ENCODE data around the gene ETV2. TPM values are rescaled to one million over a fixed set of nuclear protein-coding genes. Genes with fewer than 3 reads are reported as not detected.
A peak's percentile ranks its signal among the peaks of the same experiment; 100 is the strongest.
"Not testable (repeated sequence)": the region's sequence is repeated elsewhere in the genome, so short reads cannot be mapped to it uniquely, and the experiment has no call there.

ETV2 gene
- total RNA-seq, 2 donors from 2014 or later = not detected

DNA sequence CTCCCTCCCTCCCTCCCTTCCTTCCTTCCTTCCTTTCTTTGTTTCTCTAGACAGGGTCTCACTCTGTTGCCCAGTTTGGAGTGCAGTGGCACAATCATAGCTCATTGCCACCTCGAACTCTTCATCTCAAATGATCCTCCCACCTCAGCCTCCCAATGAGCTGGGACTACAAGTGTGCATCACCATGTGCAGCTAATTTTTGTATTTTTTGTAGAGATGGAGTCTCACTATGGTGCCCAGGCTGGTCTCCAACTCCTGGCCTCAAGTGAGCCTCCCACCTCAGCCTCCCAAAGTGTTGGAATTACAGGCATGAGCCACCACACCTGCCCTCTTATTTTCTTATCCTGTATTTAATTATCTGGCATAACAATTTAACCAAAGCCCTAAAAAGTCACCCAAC, 29.1 kb downstream of the ETV2 start:
- Histone ChIP-seq H3K27ac (no peak overlapping the region), H3K4me3 (no peak overlapping the region), H3K9me3 (no peaks in the 10 kb centered on the region), H3K4me1 (peaks cover 5% of the 10 kb centered on the region), H3K36me3 (replicated peaks in 1 of 2; ENCODE audit: insufficient read depth in 1 of 2, low read depth in 2 of 2) (no peaks in the 10 kb centered on the region), H3K27me3 (no peaks in the 10 kb centered on the region)
- WGBS, 2 donors = 88 to 92% methylated on average over 1 of the region's 1 CpG
- intact Hi-C loops (cut with DNase I) = no loop called here
- no peak for DNase-seq
- TF ChIP-seq, protein P1, sequence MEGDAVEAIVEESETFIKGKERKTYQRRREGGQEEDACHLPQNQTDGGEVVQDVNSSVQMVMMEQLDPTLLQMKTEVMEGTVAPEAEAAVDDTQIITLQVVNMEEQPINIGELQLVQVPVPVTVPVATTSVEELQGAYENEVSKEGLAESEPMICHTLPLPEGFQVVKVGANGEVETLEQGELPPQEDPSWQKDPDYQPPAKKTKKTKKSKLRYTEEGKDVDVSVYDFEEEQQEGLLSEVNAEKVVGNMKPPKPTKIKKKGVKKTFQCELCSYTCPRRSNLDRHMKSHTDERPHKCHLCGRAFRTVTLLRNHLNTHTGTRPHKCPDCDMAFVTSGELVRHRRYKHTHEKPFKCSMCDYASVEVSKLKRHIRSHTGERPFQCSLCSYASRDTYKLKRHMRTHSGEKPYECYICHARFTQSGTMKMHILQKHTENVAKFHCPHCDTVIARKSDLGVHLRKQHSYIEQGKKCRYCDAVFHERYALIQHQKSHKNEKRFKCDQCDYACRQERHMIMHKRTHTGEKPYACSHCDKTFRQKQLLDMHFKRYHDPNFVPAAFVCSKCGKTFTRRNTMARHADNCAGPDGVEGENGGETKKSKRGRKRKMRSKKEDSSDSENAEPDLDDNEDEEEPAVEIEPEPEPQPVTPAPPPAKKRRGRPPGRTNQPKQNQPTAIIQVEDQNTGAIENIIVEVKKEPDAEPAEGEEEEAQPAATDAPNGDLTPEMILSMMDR (IDR thresholded peaks at IDR 0.05) = no peak
- no peak for TF ChIP-seq POLR2A (IDR thresholded peaks at IDR 0.05)
- no peak for ATAC-seq

GRCh38 chr19:35671818-35672217, 30.3 kb downstream of the ETV2 start:
- Histone ChIP-seq H3K4me1 (peaks cover 5% of the 10 kb centered on the region), H3K27ac (no peak overlapping the region), H3K36me3 (replicated peaks in 1 of 2; ENCODE audit: insufficient read depth in 1 of 2, low read depth in 2 of 2) (no peaks in the 10 kb centered on the region), H3K4me3 (no peak overlapping the region), H3K27me3 (no peaks in the 10 kb centered on the region), H3K9me3 (no peaks in the 10 kb centered on the region)
- TF ChIP-seq POLR2A (IDR thresholded peaks at IDR 0.05) = no peak
- no peak for ATAC-seq
- 10 to 30% methylated on average over 3 of the region's 3 CpGs for WGBS, 2 donors
- DNase-seq = no peak
- intact Hi-C loops (cut with DNase I) = no loop called here

DNA sequence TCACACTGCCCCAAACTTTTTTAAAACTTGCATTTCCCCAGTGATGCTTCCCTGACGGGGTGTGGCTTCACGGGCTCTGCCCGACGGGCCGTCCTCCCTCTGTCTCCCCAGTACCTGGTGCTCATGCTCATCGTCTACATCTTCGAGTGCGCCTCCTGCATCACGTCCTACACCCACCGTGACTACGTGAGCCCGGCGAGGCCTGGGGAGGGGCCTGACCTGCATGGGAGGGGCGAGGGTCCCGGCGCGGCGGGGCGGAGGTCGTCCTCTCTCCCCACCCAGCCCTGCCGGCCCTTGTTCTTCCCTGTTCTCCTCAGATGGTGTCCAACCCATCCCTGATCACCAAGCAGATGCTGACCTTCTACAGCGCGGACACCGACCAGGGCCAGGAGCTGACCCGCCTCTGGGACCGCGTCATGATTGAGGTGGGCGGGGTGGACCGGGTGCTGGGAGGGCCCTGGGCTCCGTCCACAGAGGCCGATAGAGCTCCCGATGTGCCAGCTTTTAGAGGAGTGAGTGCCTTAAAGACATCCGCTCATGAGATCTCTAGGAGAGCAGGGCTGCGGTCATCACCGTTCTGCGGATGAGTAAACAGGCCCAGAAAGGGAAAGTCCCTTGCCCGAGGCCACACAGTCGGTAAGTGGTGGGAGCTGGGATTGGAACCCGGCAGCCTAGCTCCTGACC, 31.7 kb downstream of the ETV2 start:
- WGBS, 2 donors = 8 to 11% methylated on average over 8 to 35 of the region's 39 CpGs
- DNase-seq = peak; percentile 25 to 50 (median 28)
- Histone ChIP-seq H3K36me3 (replicated peaks in 1 of 2; ENCODE audit: insufficient read depth in 1 of 2, low read depth in 2 of 2) (no peaks in the 10 kb centered on the region), H3K27ac (no peak overlapping the region), H3K9me3 (no peaks in the 10 kb centered on the region), H3K4me3 (no peak overlapping the region), H3K4me1 (peaks cover 5% of the 10 kb centered on the region), H3K27me3 (no peaks in the 10 kb centered on the region)
- intact Hi-C loops (cut with DNase I) = no loop called here
- peak; percentile 59 for ATAC-seq
- TF ChIP-seq POLR2A (IDR thresholded peaks at IDR 0.05) = no peak
- TF ChIP-seq, protein P1 (IDR thresholded peaks at IDR 0.05) = no peak

- intact Hi-C loops (cut with DNase I) = no loop called here
- DNase-seq = no peak
- H3K36me3 ChIP-seq (replicated peaks in 1 of 2; ENCODE audit: insufficient read depth in 1 of 2, low read depth in 2 of 2) = no peaks in the 10 kb centered on the region
- no peak overlapping the region for H3K4me3 ChIP-seq
- H3K27me3 ChIP-seq = no peaks in the 10 kb centered on the region
- TF ChIP-seq, protein P1 (IDR thresholded peaks at IDR 0.05) = no peak
- no peak for TF ChIP-seq POLR2A (IDR thresholded peaks at IDR 0.05)
- H3K27ac ChIP-seq = no peak overlapping the region
- H3K9me3 ChIP-seq = no peaks in the 10 kb centered on the region
- H3K4me1 ChIP-seq = peaks cover 5% of the 10 kb centered on the region
- WGBS, 2 donors = 59 to 68% methylated on average over 14 to 15 of the region's 15 CpGs
- ATAC-seq = no peak
Observed at GRCh38 chr19:35675589-35676140, 34.1 kb downstream of the ETV2 start.

DNA sequence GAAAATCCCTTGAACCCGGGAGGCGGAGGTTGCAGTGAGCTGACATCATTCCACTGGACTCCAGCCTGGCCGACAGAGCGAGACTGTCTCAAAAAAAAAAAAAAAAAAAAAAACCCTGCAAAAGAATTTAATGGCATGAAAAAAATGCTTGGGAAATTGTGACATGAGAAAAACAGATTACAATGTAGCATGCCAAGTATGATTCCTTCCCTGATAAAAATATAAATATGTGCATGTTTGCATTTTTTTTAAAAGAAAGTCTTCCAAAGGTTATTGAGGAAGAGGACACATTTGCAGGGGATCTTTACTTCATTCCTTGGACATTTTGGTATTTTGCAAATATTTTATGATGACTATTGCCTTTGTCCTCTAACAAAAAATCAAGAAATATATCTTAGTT, 48.3 kb downstream of the ETV2 start:
- H3K27me3 ChIP-seq = no peaks in the 10 kb centered on the region
- intact Hi-C loops (cut with DNase I) = no loop called here
- H3K4me3 ChIP-seq = no peak overlapping the region
- WGBS, 2 donors = 21 to 32% methylated on average over 4 of the region's 4 CpGs
- H3K4me1 ChIP-seq = peaks cover 4% of the 10 kb centered on the region
- H3K27ac ChIP-seq = peak overlapping the region in 1 of 4 donors; percentile 49
- no peak for TF ChIP-seq POLR2A (IDR thresholded peaks at IDR 0.05)
- TF ChIP-seq, protein P1 (IDR thresholded peaks at IDR 0.05) = no peak
- DNase-seq (peak in 2 of 4 donors; percentile 19 to 36), ATAC-seq (no peak)
- no peaks in the 10 kb centered on the region for H3K36me3 ChIP-seq (replicated peaks in 1 of 2; ENCODE audit: insufficient read depth in 1 of 2, low read depth in 2 of 2)
- no peaks in the 10 kb centered on the region for H3K9me3 ChIP-seq

- H3K4me1 ChIP-seq; H3K27ac ChIP-seq; H3K36me3 ChIP-seq (replicated peaks in 1 of 2; ENCODE audit: insufficient read depth in 1 of 2, low read depth in 2 of 2); intact Hi-C loops (cut with DNase I); ATAC-seq; DNase-seq; H3K9me3 ChIP-seq; H3K27me3 ChIP-seq; H3K4me3 ChIP-seq: not testable (repeated sequence)
- WGBS, 2 donors = 87 to 90% methylated on average over 4 to 29 of the region's 37 CpGs
Observed at GRCh38 chr19:35691106-35691505, 49.6 kb downstream of the ETV2 start.

Data from body of pancreas (tissue), 4 donors.